Inferior parietal cortex (tissue), 1 donor: Measurements from ENCODE around the gene SCT.

ENCODE experiments used
- DNase-seq: peaks from one replicate; pipeline ENCODE4 v3.0.0-alpha.2; 2016; ENCODE audit errors: extremely low spot score

SCT gene

DNA sequence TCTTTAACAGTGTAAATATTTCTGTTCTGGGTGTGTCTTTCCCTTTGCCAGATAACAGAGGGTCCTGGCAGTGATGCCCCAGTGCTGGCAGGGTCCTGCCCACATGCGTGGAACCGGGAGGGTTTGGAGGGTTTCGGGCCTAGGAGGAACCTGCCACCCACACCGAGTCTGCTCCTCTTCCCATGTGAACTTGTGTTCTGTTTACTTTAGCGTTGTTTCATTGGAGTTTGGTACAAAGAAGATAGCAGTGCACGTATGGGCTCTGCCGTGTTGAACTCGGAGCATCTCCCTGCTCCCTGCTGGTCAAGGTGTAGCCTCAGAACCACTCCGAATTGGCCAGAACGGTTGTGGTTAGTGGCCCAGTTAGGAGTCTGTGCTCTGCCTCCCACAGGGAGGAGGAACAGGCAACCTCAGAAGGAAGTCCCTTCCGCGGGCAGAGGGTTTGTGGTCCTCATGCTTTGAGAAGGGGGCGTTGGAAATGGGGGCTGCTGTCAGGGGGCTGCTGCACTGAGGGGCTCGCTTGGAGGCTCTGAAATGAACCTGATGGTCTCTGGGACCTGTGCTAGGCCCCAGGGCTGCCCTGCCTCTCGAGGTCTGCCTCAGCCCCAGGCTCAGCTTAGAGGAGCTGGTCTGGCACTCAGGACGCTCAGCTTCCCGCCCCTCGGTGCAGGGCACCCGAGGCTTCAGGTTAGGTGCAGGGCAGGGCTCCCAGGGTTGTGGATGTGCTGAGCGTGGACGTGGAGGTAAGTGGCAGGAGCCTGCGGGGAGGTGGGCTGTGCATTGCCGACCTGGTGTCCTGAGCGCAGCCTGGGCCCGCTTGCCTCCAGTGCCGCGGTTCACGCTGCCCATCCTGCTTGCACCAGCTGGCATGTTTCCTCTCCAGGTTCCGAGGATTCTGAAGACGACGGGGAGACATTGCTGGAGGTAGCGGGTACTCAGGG lies 40.3 kb downstream of the SCT start:
- DNase-seq, result no peak

DNA sequence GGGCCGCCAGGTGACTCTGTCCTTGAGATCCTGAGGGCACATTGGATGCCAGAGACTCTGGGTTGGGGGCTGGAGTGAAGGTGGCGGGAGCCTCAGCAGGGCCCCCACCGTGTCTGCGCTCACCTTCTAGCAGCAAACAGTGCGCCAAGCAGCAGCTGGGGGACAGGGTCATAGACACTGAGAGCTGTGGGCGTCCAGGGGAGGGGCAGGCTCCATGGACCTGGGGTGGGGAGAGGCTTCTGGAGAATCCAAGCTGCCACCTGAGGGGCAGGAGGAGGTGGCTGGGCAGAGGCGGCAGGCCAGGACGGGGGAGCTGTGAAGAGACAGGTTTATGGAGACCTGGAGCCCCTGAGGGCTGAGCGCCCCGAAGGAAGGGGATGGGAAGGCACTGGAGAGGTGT lies 42.7 kb downstream of the SCT start:
- no peak for DNase-seq

DNA sequence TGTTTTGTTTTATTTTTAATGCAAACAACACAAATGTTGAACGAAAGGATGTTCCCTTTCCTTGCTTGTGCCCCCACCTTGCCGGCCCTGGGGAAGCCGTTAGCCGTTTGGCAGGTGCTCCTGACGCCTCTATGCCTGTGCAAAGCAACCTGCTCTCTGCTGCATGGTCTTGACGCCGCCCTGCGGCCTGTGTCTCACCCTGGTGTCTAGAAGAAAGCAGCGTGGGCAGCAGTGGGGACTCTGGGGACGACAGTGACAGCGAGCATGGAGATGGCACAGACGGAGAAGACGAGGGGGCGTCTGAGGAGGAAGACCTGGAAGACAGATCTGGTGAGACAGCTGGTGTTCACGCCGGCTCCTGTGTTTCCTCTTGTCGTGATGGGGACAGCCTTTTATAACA lies 45.2 kb downstream of the SCT start:
- no peak for DNase-seq

DNA sequence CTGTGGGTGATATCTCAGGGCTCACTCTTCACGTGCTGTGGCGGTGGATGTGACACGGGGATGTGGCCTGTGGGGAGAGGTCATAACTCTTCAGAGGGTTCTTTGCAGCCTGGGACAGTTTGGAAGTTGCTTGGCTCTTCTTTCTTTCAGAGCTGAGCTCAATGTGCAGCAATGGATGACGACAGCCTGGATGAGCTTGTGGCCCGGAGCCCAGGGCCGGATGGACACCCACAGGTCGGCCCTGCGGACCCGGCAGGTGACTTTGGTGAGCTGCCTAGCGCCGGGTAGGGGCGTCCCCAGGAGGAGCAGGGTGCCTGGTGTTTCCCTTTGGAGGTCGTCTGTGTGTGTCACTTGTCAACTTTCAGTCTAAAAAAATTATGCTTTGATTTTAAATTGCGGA lies 45.6 kb downstream of the SCT start:
- no peak for DNase-seq

DNA sequence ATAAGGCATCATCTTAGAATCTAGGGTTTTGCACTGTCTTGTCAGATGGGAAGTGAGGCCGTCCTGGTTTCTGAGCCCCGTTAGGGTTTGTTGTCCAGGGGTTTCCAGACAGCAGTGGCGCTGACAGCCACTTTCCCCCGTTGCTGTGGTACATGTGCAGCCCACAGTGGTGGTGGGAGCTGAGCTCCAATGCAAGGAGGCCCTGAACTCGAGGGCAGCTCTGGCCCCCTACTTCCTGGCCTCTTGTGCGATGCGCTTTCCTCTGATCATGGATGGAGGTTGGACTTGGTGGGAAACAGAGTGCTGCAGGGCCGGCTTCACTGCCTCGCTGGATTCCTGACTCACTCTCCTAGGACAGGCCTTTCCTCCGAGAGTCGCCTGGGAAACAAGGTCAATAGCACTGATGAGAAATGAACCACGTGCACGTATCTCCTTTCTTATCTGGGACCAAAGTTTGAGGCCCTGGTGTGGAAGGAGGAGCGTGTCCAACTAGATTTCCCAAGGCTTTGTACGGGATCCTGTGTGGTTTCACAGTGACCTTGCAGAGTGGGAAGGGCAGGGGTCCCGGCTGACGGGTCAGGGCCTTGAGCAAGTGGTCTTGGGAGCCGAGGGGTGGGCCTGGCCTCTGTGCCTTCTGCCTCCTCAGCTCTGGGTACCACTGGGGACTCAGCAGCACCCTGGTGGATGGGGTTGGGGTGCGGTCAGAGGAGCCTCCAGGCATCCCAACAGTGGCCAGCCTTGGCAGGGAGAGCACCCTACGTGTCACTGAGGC lies 47.0 kb downstream of the SCT start:
- no peak for DNase-seq

DNA sequence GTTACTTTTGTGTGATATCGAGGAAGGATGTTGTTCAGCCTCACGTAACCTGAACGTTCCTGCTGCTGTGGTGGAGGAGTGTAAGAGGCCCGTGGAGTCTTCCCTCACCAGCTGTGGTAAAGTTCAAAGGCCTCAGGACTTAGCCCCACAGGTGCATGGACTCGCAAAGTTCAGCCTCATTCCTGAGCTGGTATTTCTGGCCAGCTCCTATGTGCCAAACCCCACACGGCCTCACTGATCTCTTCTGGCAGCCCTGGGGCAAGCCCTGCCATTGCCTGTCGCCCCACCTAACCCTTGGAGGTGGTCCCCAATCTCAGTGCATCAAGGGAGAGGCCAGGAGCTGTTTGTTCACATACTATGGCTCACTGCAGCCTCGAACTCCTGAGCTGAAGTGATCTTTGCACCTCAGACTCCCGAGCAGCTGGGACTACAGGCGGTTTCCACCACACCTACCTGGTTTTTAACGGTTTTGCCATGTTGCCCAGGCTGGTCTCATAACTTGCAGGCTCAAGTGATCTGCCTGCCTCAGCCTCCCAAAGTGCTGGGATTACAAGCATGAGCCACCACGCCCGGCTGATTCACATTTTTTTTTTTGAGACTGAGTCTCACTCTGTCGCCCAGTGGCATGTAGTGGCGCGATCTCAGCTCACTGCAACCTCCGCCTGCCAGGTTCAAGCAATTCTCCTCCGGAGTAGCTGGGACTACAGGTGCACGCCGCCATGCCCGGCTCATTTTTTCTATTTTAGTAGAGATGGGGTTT lies 48.5 kb downstream of the SCT start:
- no peak for DNase-seq

DNA sequence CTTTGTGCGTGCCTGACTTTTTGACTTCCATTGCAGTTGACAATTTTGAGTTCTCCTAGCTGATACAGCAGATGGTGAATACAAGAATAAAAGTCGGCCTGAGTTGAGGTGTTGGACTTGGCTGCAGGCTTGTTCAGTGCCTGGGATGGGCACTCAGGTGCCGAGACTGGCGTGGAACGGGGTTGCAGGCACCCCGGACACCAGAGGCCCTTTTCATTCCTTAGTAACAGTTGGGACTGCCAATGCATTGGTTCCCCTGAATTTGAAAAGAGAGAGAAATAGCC lies 49.4 kb downstream of the SCT start:
- no peak for DNase-seq

DNA sequence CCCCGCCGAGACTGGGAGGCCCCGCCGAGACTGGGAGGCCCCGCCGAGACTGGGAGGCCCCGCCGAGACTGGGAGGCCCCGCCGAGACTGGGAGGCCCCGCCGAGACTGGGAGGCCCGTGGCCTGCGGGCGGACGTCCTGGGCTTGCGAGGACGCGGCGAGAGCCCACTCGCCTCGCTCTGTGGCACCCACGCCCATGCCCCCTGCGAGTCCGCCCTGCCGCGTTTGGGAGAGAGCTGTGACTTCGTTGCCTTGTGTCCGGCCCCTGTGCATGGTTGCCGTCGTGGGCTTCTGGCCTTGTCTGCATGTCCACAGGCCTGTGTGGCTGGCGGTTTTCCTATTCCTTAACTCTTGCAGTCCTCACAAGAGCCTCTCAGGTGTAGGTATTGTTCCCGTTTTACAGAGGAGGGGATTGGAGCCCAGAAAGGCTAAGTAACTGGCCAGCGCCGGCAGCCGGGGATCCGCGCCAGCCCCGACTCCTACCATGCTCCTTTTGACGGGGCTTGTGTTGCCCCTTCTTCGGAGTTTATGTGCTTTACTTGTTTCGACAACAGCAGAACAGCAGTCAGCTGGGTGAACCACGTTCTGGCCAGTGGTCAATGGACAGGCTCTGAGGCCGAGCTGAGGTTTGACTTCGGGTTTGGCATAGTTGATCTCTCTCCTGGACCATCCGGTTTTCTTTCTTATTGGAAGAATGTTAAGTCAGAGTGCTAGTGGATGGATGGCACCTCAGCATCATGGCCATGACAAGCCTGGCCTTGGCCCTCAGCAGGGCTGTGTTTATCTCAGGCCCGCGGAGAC lies 50.0 kb downstream of the SCT start:
- no peak for DNase-seq
